Left hindlimb (tissue), 1 donor: ENCODE data around the gene TNFSF9.
"Not testable (repeated sequence)": the region's sequence is repeated elsewhere in the genome, so short reads cannot be mapped to it uniquely, and the experiment has no call there.

Source experiments
- DNase-seq: peaks from one replicate; pipeline ENCODE4 v3.0.0-alpha.2; 2018

Gene TNFSF9

GRCh38 chr19:6573350-6573749 lies 42.5 kb downstream of the TNFSF9 start:
- no peak for DNase-seq

GRCh38 chr19:6576869-6577475 lies 46.1 kb downstream of the TNFSF9 start:
- DNase-seq = no peak

- no peak for DNase-seq
Observed at GRCh38 chr19:6577476-6578125, 46.8 kb downstream of the TNFSF9 start.

GRCh38 chr19:6579450-6580178 lies 48.8 kb downstream of the TNFSF9 start:
- no peak for DNase-seq

- no peak for DNase-seq
Observed at GRCh38 chr19:6580313-6580712, 49.5 kb downstream of the TNFSF9 start.

GRCh38 chr19:6582515-6583484 lies 52.0 kb downstream of the TNFSF9 start:
- DNase-seq = not testable (repeated sequence)
